Stimulated activated CD4-positive, alpha-beta T cell treated with anti-CD3 and anti-CD28 coated beads, Interleukin-15, amount 100 ng/mL, for 24 hours (primary cell): ENCODE measurements around the gene DUSP9.
A peak's percentile ranks its signal among the peaks of the same experiment; 100 is the strongest.

ENCODE experiments used
- DNase-seq: peaks from one replicate; pipeline ENCODE4 v3.0.0-alpha.2; 2020

The DUSP9 gene

GRCh38 chrX:153649178-153649914 is 2.3 kb downstream of the DUSP9 start:
- peak; percentile 59 for DNase-seq

GRCh38 chrX:153649915-153650782 is 3.1 kb downstream of the DUSP9 start:
- DNase-seq, result no peak

GRCh38 chrX:153650959-153651358 is 4.0 kb downstream of the DUSP9 start:
- DNase-seq, result no peak

- DNase-seq, result no peak
These were observed 4.6 kb downstream of the DUSP9 start for GRCh38 chrX:153651540-153652079.

GRCh38 chrX:153653556-153653955 is 6.6 kb downstream of the DUSP9 start:
- no peak for DNase-seq

- DNase-seq, result no peak
These were observed 10.2 kb downstream of the DUSP9 start for GRCh38 chrX:153657161-153657560.

- no peak for DNase-seq
These were observed 12.3 kb downstream of the DUSP9 start for GRCh38 chrX:153659268-153659667.

GRCh38 chrX:153662266-153662665 is 15.3 kb downstream of the DUSP9 start:
- peak; percentile 74 for DNase-seq

- DNase-seq, result no peak
These were observed 18.8 kb downstream of the DUSP9 start for GRCh38 chrX:153665726-153666306.

GRCh38 chrX:153667281-153667955 is 20.4 kb downstream of the DUSP9 start:
- no peak for DNase-seq

GRCh38 chrX:153667956-153668396 is 21.0 kb downstream of the DUSP9 start:
- peak; percentile 85 for DNase-seq

- DNase-seq, result no peak
These were observed 21.6 kb downstream of the DUSP9 start for GRCh38 chrX:153668423-153669173.

- DNase-seq, result peak; percentile 57
These were observed 22.3 kb downstream of the DUSP9 start for GRCh38 chrX:153669174-153669890.

- DNase-seq, result no peak
These were observed 23.1 kb downstream of the DUSP9 start for GRCh38 chrX:153669901-153670731.

- DNase-seq, result no peak
These were observed 24.0 kb downstream of the DUSP9 start for GRCh38 chrX:153670748-153671588.

- DNase-seq, result no peak
These were observed 24.9 kb downstream of the DUSP9 start for GRCh38 chrX:153671589-153672530.

GRCh38 chrX:153672531-153673427 is 25.8 kb downstream of the DUSP9 start:
- no peak for DNase-seq
